ENCODE results near the gene BRMS1. TPM values are rescaled to one million over a fixed set of nuclear protein-coding genes. Genes with fewer than 3 reads are reported as not detected.

Gene BRMS1
- total and polyA plus RNA-seq, 2 experiments from 2014 or later = 59.1 to 61.7 TPM

GRCh38 chr11:66313321-66314185, 31.4 kb downstream of the BRMS1 start:
- peak overlapping the region; percentile 80 for H3K4me3 ChIP-seq
- H3F3A ChIP-seq (replicated peaks; ENCODE audit: low read depth) = peaks cover 13% of the 10 kb centered on the region; the same call in 1 of the 2 replicates
- Mint-ChIP-seq H3K4me1 (peaks cover 37% of the 10 kb centered on the region), H3K36me3 (ENCODE audit: low read depth) (peaks cover 5% of the 10 kb centered on the region; the same call in 2 of the 3 replicates), H3K4me3 (peak overlapping the region; percentile 81), H3K27ac (peak overlapping the region; percentile 82), H3K9me3 (peaks cover 2% of the 10 kb centered on the region; the same call in 2 of the 3 replicates), H3K27me3 (ENCODE audit: insufficient read depth, low read depth, poor library complexity) (peaks cover 16% of the 10 kb centered on the region)
- H3K79me2 ChIP-seq (replicated peaks; ENCODE audit: insufficient read depth) = no peaks in the 10 kb centered on the region
- peak overlapping the region; percentile 97 for H3K27ac ChIP-seq (ENCODE audit: low read depth)
- peaks cover 29% of the 10 kb centered on the region for H3K4me1 ChIP-seq (ENCODE audit: insufficient read depth)
- H3K4me2 ChIP-seq = peak overlapping the region; percentile 89
- H4K20me1 ChIP-seq (replicated peaks; ENCODE audit: insufficient read depth) = no peaks in the 10 kb centered on the region
- H3K27me3 ChIP-seq (ENCODE audit: insufficient read depth) = no peaks in the 10 kb centered on the region
- TF ChIP-seq CTCF (conservative IDR thresholded peaks at IDR 0.05; ENCODE audit: low read depth in 2 of 2) (peak; percentile 48 to 71), ZNF462 (CRISPR knock-in tag; IDR thresholded peaks at IDR 0.05) (no peak)
- peak; percentile 82 for DNase-seq (ENCODE audit: low spot score)
- no peaks in the 10 kb centered on the region for H3K36me3 ChIP-seq (ENCODE audit: insufficient read depth)
- no peaks in the 10 kb centered on the region for H3K9me2 ChIP-seq (ENCODE audit: insufficient read depth)
- peak overlapping the region; percentile 89 for H2AFZ ChIP-seq
- peak; percentile 12 for ATAC-seq

Data from GM23338 (cell line).